ENCODE measurements around the gene GCNA. TPM values are rescaled to one million over a fixed set of nuclear protein-coding genes. Genes with fewer than 3 reads are reported as not detected.

The GCNA gene
- total RNA-seq, 1 donor from 2014 or later, result 9.1 TPM

GRCh38 chrX:71653344-71653743 lies 75.1 kb downstream of the GCNA start:
- no peaks in the 10 kb centered on the region for H3K9me3 ChIP-seq
- DNase-seq (ENCODE audit: extremely low spot score in 2 of 2), result no peak
- intact Hi-C loops (cut with DNase I), result no loop called here
- H3K36me3 ChIP-seq, result no peaks in the 10 kb centered on the region
- no peak for TF ChIP-seq POLR2AphosphoS5 (IDR thresholded peaks at IDR 0.05; ENCODE audit: insufficient read depth in 1 of 2, low read depth in 1 of 2)
- TF ChIP-seq CTCF (IDR thresholded peaks at IDR 0.05), result no peak
- no peak for TF ChIP-seq POLR2A (IDR thresholded peaks at IDR 0.05)
- H3K4me1 ChIP-seq, result no peaks in the 10 kb centered on the region
- no peaks in the 10 kb centered on the region for H3K27me3 ChIP-seq
- H3K4me3 ChIP-seq, result no peak overlapping the region
- no peak overlapping the region for H3K27ac ChIP-seq

- no peak overlapping the region for H3K27ac ChIP-seq
- H3K27me3 ChIP-seq, result no peaks in the 10 kb centered on the region
- no peak for DNase-seq (ENCODE audit: extremely low spot score in 2 of 2)
- H3K9me3 ChIP-seq, result no peaks in the 10 kb centered on the region
- TF ChIP-seq POLR2A (IDR thresholded peaks at IDR 0.05) (no peak), CTCF (IDR thresholded peaks at IDR 0.05) (no peak), POLR2AphosphoS5 (IDR thresholded peaks at IDR 0.05; ENCODE audit: insufficient read depth in 1 of 2, low read depth in 1 of 2) (no peak)
- intact Hi-C loops (cut with DNase I), result no loop called here
- H3K36me3 ChIP-seq, result no peaks in the 10 kb centered on the region
- no peak overlapping the region for H3K4me3 ChIP-seq
- no peaks in the 10 kb centered on the region for H3K4me1 ChIP-seq
Observed at GRCh38 chrX:71657267-71657666, 79.0 kb downstream of the GCNA start.

- Histone ChIP-seq H3K4me3 (no peak overlapping the region), H3K4me1 (no peaks in the 10 kb centered on the region), H3K27me3 (no peaks in the 10 kb centered on the region), H3K27ac (no peak overlapping the region), H3K9me3 (no peaks in the 10 kb centered on the region), H3K36me3 (no peaks in the 10 kb centered on the region)
- DNase-seq (ENCODE audit: extremely low spot score in 2 of 2), result peak in 1 of 2 donors; percentile 40
- TF ChIP-seq POLR2AphosphoS5 (IDR thresholded peaks at IDR 0.05; ENCODE audit: insufficient read depth in 1 of 2, low read depth in 1 of 2) (no peak), CTCF (IDR thresholded peaks at IDR 0.05) (no peak), POLR2A (IDR thresholded peaks at IDR 0.05) (no peak)
- intact Hi-C loops (cut with DNase I), result no loop called here
Observed at GRCh38 chrX:71659342-71659741, 81.1 kb downstream of the GCNA start.

GRCh38 chrX:71659959-71660358 lies 81.7 kb downstream of the GCNA start:
- no peak overlapping the region for H3K4me3 ChIP-seq
- H3K36me3 ChIP-seq, result no peaks in the 10 kb centered on the region
- no peak overlapping the region for H3K27ac ChIP-seq
- TF ChIP-seq CTCF (IDR thresholded peaks at IDR 0.05) (no peak), POLR2A (IDR thresholded peaks at IDR 0.05) (no peak)
- DNase-seq (ENCODE audit: extremely low spot score in 2 of 2), result peak in 1 of 2 donors; percentile 77
- H3K9me3 ChIP-seq, result no peaks in the 10 kb centered on the region
- no peaks in the 10 kb centered on the region for H3K27me3 ChIP-seq
- no peaks in the 10 kb centered on the region for H3K4me1 ChIP-seq
- intact Hi-C loops (cut with DNase I), result no loop called here

- H3K9me3 ChIP-seq, result no peaks in the 10 kb centered on the region
- TF ChIP-seq CTCF (IDR thresholded peaks at IDR 0.05), result no peak
- TF ChIP-seq POLR2AphosphoS5 (IDR thresholded peaks at IDR 0.05; ENCODE audit: insufficient read depth in 1 of 2, low read depth in 1 of 2), result no peak
- TF ChIP-seq POLR2A (IDR thresholded peaks at IDR 0.05), result no peak
- H3K4me1 ChIP-seq, result no peaks in the 10 kb centered on the region
- intact Hi-C loops (cut with DNase I), result no loop called here
- no peak overlapping the region for H3K27ac ChIP-seq
- DNase-seq (ENCODE audit: extremely low spot score in 2 of 2), result peak in 1 of 2 donors; percentile 62
- H3K4me3 ChIP-seq, result no peak overlapping the region
- H3K27me3 ChIP-seq, result no peaks in the 10 kb centered on the region
- H3K36me3 ChIP-seq, result no peaks in the 10 kb centered on the region
Observed at GRCh38 chrX:71660562-71661416, 82.6 kb downstream of the GCNA start.
